Choroid plexus epithelial cell (primary cell): Measurements from ENCODE around the gene DDB1.

Experiments
- DNase-seq: peaks from one replicate; pipeline ENCODE4 v3.0.0-alpha.2; 2010; ENCODE audit warnings: low read depth
- H3K4me3 ChIP-seq: 2 replicates; pipeline ENCODE4 v1.5.1; 2011; ENCODE audit warnings: low read depth, mild to moderate bottlenecking, control low read depth, low read length, moderate library complexity
- CTCF ChIP-seq: conservative IDR thresholded peaks from 2 replicates; pipeline ENCODE4 v1.5.1; 2011; ENCODE audit warnings: low read depth, mild to moderate bottlenecking, control low read depth, inconsistent platforms, low read length, moderate library complexity

Gene DDB1

GRCh38 chr11:61349189-61349751, 16.4 kb upstream of the DDB1 start:
- DNase-seq, result no peak
- no peak overlapping the region for H3K4me3 ChIP-seq
- no peak for TF ChIP-seq CTCF

- TF ChIP-seq CTCF, result no peak
- DNase-seq, result peak; percentile 87
- H3K4me3 ChIP-seq, result no peak overlapping the region
These were observed 15.1 kb upstream of the DDB1 start for GRCh38 chr11:61347916-61348461.

- no peak for TF ChIP-seq CTCF
- DNase-seq, result no peak
- no peak overlapping the region for H3K4me3 ChIP-seq
These were observed 13.3 kb upstream of the DDB1 start for GRCh38 chr11:61345954-61346843.

- no peak for DNase-seq
- TF ChIP-seq CTCF, result no peak
- H3K4me3 ChIP-seq, result no peak overlapping the region
These were observed 12.3 kb upstream of the DDB1 start for GRCh38 chr11:61345170-61345610.

DNA sequence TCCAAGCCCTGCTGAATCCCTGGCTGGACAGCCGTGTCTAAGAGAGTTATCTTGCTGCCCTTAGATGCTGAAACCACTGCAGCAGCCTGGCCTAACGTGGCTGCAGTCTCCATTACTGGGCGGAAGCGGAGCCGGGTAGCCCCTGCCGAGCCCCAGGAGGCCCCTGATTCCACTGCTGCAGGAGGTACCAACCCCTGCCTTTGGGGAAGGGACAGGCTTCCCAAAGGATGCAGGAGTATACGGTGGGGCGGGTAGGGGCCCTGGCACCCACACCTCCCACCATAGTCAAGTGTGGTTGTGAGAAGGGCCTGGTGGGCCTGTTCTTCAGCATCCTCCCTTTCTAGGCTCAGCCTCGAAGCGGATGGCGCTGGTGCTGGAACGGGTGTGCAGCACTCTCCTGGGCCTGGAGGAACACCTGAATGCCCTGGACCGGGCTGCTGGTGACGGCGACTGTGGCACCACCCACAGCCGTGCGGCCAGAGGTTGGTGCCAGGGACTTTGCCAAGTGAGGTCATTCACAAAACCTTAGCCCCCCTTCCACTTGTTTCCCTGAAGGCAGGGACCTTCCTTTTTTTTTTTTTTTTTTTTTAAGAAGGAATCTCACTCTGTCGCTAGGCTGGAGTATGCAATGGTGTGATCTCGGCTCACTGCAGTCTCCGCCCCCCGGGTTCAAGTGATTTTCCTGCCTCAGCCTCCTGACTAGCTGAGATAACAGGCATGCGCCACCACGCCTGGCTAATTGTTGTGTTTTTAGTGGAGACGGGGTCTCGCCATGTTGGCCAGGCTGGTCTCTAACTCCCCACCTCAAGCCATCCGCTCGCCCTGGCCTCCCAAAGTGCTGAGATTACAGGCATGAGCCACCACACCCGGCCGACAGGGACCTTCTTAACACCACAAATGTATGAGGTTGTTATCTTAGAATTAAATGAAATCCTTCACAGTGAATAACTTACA, 11.2 kb upstream of the DDB1 start:
- DNase-seq, result no peak
- no peak overlapping the region for H3K4me3 ChIP-seq
- no peak for TF ChIP-seq CTCF

DNA sequence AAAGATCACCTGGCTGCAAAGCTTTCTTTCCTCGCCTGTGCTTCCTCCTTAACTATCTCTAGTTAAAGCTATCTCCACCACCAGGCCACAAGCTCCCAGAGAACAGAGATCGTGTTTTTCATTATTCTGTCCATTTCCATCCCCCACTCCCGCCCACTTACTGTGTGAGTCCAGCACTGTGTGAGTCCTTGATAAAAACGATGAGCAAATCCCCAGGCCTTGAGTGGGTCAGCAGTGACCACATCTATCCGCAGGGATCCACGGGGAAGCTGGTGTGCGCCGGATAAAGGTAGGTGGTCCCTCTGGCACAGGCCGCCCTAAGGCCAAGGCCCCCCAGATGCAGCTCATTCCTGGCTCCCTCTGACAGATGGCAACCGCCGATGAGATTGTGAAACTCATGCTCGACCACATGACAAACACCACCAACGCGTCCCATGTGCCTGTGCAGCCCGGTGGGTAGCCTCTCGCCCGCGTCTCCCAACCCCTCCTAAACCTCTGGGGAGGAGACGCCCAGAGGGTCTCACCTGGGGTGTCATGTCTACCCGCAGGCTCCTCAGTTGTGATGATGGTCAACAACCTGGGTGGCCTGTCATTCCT, 9.4 kb upstream of the DDB1 start:
- no peak for DNase-seq
- H3K4me3 ChIP-seq, result no peak overlapping the region
- no peak for TF ChIP-seq CTCF
